HG03442 (cell line): ENCODE data around the gene PRMT9.

ENCODE experiments used
- ATAC-seq: cut with Tn5 transposase; IDR thresholded peaks from one replicate; pipeline ENCODE4 v1.9.1; 2021; ENCODE audit warnings: mild to moderate bottlenecking, moderate library complexity; ENCODE audit not compliant: unreplicated experiment

The PRMT9 gene

DNA sequence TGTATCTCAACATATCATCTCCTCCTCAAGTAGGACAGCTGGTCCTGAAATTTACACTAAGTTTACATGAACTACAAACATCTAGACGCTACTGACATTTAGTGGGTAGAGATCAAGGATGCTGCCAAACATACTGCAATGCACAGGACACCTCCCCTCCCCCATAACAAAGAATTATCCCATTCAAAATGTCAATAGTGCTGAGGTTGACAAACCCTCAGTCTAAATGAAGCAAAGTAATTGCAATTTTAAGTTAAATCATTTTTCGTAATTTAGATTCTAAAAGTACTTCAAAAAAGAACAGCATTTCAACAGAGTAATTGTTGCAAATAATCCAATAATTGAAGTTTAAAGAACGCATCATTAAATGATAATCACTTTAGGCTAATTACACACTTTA is 1.2 kb downstream of the PRMT9 start:
- no peak for ATAC-seq

DNA sequence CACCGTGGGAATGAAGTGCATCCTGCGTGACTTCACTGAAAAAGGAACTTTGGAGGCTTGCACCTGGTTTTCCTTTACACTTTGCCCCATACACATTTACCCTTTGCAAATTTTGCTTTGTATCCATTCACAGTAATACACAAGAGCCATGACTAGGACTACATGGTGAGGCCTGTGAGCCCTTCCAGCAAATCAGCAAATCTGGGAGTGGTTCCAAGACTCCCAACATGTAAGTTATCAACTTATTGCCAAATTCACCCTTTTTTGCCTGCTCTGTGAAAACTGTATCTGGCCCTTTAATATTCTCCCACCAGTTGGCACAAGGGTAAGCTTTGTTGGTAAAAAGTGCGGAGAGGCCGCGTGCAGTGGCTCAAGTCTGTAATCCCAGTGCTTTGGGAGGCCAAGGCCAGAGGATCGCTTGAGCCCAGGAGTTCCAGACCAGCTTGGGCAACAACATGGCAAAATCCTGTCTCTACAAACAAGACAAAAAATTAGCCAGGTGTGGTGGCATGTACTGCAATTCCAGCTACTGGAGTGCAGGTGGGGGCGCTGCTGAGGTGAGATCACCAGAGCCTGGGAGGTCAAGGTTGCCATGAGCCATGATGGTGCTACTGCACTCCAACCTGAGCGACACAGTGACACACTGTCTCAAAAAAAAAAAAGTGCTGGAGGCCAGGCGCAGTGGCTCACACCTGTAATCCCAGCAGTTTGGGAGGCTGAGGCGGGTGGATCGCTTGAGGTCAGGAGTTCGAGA is 5.0 kb downstream of the PRMT9 start:
- no peak for ATAC-seq

DNA sequence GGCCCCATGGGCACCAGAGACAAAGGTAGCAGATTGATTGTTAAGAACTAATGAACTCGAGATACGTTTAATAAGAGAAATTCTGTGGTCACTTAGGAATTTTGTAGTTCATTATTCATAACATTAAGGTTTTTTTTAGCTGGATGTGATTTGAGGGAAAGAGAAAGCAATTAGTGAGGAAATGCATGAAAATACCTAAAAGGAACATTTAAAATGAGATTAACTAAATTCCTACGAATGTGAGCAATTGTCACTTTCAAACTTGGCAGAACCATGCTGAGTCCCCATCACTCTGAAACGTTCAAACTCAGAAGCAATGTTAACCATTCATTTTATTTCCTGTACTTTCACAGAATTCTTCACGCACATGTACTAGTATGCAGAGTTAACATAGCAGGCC is 5.9 kb downstream of the PRMT9 start:
- ATAC-seq = no peak

DNA sequence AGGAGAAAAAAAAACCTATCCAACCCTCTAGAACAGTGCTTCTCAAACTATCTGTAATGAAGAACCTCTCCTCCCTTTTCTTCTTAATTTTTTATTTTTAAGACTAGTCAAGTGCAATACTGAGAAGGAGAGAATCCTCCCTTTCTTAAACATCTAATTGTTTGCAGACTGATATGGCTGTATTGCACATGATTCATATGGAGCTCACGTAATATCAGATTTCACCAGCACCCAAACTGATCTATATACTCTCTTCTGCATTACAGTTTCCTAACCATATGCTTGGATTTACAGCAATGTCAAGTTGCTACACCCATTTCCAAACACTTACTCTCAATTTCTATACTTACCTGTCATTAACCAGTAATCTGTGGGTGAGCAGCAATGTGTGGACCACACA is 9.5 kb downstream of the PRMT9 start:
- ATAC-seq = no peak

DNA sequence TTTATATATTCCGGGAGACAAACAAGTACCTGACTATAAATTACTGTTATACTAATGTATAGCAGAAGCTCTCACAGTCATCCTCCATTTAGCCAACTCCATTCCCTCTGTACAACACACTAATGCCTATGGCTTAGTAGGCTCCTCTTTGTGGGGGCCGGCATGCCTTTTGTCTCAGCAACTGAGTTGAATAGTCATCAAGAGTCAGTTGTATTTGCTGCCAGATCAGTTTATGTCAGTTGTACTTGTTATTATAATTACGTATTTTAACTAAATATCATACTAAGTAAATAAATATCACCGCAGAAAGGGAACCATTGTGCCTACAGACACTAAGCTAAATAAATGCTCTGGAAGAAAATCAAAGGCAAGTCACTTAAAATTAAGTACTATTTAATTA is 9.9 kb downstream of the PRMT9 start:
- no peak for ATAC-seq

DNA sequence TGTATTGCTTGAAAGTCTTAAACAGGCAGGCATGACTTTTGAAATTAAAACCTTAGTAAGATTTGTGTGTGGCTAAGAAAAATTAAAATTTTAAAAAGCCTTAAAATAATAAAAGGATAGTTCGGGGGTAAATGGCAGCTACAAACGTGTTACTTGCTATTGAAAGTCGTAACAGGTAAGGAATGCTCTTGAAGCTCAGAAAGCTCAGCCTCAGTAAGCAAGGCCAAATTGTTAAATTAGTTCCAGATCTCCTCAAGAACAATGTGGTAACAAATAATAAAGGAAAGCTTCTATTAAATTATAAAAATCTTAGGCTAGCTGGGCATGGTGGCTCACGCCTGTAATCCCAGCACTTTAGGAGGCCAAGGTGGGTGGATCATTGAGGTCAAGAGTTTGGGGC is 25.5 kb downstream of the PRMT9 start:
- ATAC-seq = no peak

DNA sequence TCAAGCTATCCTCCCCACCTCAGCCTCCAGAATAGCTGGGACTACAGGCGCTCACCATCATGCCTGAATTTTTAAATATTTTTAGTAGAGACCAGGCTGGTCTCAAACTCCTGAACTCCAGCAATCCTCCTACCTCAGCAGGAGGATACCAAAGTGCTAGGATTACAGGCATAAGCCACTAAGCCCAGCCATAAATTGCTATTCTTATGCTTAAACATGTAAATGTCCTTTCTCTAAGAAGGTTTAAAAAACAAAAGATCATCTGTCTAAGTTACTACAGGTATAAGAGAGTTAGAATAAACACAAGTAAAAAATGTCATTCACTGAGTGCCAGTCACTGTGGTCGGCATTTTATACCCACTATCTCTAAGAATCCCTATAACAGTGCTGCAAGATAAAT is 28.3 kb downstream of the PRMT9 start:
- ATAC-seq = no peak

DNA sequence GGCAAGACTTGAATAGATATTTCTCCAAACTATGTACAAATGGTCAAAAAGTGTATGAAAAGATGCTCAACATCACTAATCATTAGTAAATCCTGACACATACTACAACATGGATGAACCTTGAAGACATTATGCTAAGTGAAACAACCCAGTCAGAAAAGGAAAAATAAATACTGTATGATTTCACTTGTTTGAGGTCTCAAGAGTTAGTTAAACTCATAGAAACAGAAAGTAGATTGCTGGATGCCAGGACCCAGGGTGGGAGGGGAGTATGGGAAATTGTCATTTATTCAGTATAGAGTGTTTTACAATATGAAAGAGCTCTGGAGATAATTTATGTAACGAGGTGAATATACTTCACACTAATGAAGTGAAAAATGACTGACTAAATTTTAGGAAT is 32.4 kb downstream of the PRMT9 start:
- ATAC-seq = no peak

DNA sequence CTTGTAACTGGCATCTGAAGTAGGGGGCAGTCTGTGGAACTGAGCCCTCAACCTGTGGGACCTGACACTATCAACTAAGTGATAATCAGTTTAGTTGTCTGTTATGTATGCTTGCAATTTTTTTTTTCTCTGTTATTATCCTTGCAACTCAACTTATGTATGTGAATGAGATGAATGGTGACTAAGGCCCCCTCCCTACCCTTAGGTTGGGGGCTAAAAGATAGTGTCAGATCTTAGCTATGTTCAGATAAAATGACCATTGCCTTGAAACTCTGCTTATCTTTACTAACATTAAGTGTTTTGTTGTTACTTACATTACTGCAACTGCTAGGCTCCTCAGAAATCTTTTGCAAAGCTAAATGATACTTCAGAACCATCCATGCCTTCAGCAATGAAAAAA is 35.3 kb downstream of the PRMT9 start:
- no peak for ATAC-seq

DNA sequence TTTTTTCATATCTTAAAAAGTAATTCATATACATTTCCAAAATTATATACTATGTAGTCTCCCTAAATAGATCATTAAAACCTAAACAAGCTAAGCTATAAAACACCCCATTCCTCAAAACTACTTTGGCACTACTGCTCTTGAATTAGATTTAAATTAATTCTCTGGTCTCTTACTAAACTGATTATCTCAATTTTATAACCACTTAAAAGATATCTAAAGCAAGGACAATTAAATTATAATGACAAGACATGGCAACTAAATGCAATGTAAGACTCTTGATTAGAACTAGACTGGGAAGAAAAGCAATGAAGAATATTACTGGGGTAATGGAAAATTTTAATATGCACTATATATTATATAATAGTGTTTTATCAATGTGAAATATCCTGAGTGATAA is 38.9 kb downstream of the PRMT9 start:
- ATAC-seq = no peak

DNA sequence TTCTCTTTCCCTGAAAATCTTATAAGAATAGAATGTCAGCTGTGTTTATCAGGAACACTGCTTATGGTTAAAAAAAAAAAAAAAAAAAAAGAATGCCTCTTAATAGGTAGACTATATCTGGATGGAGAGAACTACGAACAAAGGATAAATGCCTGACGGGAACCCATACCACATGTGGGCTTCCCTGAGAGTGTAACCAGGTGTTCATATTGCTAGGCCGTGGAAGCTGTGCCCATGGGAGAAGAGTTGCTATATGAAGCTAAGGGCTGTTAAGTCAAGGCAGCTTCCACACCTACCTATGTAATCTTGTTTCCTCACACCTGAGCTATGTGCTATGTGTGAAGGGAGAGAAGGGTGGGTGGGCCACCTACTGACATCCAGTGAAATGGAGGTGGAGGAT is 39.5 kb downstream of the PRMT9 start:
- no peak for ATAC-seq

DNA sequence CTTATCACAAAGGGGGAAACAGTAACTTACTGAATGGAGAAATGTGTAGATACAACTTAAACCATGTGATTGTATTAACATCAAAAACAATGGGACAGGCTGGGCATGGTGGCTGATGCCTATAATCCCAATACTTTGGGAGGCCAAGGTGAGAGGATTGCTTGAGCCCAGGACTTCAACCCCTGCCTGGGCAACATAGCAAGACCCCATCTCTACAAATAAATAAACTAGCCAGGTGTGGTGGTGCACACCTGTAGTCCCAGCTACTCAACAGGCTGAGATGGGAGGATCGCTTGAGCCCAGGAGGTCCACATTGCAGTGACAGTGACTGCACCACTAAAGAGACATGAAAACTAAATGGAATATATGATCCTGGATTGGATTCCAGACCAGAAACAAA is 40.3 kb downstream of the PRMT9 start:
- no peak for ATAC-seq

DNA sequence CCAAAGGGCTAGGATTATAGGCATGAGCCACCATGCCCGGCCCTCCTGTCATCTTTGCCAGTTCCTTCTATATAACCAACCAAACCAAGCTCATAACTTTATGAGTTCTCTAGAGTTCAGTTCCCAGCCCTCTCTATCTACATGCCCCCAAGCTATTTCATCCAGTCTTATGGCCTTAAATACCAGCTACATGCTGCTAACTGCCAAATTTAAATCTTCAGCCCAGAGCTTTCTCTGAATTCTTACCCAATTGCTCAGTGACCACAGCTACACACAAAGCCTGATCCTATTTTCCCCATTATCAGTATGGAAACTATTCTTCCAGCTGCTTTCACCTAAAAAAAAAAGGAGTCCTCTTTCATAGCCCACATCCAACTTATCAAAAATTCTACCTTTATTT is 43.6 kb downstream of the PRMT9 start:
- ATAC-seq = no peak

DNA sequence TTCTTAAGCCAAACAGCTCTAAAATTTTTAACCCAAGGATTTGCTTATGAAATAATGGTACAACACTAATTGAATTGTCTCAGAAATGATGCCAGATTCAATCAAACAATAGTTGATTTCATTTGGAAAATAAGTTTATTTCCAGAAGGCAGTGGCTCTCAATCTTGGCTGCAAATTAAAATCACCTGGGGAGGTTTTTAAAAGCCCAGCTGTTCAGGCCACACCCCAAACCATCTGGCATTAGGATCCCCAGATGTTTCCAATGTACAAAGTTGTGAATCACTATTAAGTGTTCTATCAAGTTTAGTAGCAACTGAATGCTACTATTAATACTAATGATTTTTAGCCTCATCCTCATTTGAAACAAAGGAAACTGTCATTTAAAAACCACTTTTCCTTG is 44.6 kb downstream of the PRMT9 start:
- ATAC-seq = no peak

DNA sequence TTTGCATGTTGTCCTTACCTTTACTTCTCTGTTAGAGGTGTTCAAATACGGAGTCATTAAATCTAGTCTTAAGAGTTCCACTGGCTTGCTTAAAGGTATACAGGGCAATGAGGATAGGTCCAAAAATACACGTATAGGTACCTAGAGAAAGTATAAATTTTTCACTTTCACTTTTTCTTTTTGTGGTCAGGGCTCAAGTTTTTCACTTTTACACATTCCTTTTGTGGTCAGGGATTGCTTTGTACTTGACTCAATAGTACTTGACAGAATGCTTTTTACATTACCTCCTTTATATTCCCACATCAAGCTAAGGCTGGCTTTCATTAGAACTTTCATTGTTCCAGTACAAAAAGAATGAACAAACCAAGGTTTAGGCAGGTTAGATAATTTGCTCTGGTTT is 45.0 kb downstream of the PRMT9 start:
- ATAC-seq = peak; percentile 81

DNA sequence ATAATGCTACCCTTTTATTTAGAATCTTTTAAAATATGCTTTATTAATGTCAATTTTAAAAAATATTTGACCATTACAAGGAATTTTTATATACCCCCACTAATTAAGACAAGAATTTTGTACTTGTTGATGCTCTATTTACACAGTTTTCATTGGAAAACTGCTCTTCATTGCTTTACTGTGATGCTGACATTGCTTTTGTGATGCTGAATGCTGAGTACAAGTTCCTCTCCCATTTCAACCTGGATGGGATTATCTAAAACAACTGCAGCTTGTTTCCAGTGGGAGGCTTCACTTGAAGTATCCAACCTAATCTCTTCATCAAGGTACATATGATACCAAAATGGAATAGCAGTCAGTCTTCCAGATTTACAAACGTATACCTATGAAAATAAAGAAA is 45.6 kb downstream of the PRMT9 start:
- no peak for ATAC-seq

DNA sequence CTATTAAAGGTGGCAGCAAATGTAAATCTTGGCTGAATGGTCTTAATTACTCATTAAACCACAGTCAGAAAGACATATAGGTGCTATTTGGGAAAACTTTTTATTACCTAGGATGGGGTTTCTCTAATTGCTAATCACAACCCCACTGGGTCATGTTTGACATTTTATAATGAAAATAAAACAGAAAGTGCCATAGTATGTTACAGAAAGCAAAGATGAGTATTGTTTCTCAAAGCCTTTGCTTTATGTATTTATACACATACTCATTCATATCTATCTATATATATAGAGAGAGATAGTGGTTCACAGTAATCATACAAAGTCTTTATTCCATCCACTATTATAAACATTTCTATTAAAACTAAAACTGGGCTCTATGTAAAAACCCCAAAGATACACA is 48.6 kb downstream of the PRMT9 start:
- ATAC-seq = no peak

DNA sequence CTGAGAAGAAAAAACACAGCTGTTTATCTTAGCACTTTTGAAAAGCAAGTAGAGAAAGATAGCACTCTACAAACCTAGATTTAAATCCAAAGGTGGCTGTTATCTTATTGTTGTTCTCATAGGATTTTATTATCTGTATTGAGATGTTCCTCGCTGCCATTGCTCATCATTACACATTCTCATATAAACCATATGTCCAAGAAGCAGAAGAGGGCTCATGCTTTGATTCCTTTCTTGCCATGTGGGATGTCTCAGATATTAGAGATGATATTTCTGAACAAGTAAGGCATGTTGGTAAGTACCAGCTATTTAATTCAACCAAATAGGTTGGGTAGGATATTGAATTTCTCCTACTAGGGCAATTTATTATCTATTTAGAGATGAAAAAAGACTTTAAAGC is 50.3 kb downstream of the PRMT9 start:
- ATAC-seq = no peak

DNA sequence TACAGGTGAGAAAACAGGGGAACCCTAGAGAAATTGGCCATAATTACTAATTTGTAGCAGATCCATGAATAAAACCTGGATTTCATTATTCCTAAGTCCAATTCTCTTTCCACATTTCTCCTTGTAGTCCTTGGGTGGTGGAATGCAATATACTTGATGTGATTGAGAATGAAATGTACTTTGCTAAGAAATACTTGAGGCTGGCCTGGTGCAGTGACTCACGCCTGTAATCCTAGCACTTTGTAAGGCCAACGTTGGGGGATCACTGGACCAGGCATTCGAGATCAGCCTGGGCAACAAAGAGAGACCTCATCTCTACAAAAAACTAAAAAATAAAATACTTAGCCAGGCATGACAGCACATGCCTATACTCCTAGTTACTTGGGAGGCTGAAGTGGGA is 50.9 kb downstream of the PRMT9 start:
- ATAC-seq = no peak

DNA sequence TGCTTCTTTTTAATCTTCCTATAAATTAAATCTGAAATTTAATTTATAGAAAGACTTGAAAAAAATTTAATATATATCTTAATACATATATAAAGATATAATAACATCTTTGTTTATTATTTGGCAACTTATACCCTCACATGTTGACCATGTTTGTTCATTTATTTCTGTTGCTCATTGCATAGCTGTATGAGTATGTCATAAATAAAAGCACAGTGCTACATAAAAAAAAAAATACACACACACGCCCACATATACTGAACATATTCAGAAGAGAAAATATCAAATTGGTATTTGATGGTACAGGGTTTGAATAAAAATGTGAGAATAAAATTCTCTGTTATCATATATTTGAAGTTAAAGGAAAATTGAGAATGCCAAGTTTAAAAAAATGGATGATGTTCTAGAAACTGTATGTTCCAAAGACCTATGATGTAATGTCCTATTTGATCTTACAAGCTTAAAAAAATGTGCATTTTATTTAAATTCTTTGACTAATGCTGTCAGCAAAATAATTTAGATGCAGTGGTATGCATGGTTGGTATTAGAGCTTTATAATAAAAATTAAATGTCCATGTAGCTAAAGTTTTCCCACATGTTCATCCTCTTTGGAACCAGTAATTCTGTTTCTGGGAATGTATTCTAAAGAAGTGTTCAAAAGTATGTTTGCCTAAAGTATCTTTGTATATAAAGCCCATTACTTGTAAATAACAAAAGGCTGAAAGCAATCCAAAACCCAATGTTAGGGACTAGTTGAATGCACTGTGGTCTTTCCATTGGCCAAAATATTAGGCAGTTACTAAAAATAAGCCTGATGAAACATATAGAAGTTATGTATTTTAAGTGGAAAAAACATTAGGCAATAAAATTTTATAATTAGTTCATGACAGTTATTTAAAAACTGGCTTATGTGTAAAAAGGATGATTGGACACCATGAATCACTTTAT is 53.9 kb downstream of the PRMT9 start:
- ATAC-seq = no peak

DNA sequence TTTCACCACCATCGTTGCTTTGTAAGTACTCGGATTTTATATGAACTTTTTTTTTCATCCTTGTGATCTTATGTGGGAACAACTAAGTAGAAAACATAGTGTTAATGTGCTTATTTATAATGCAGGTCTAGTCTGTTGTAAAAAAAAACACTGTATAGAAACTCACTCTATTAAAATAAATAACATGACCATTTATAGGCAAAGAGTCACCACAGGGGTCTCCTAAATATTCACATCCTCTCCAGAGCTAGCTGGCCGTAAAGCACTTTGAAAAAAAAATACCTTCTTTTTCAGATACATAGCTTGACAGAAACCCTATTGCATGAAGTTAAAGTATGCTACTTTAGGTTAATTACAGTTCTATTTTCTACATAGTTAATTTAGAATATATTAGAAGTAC is 55.5 kb downstream of the PRMT9 start:
- no peak for ATAC-seq

DNA sequence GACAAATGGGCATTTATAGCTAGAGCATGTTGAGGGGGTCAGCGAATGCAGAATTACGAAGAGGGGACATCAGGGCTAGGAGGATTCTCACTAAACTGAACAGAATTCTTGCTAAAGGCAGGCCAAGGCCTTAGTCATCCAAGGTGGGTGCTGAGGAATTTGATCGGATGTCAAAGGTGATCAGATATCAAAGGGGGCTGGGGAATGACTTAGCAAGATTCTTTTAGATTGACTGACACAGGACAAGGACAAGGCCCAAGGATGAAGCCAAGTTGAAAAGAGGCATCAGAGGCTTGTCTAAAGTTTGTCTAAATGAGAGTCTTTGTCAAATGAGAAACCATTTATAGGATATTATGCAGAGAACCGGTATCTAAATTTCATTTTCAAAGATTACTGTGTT is 57.1 kb downstream of the PRMT9 start:
- no peak for ATAC-seq
